ENCODE results near the gene RBP3. TPM values are rescaled to one million over a fixed set of nuclear protein-coding genes. Genes with fewer than 3 reads are reported as not detected.

Gene RBP3
- total RNA-seq = not detected in 2 replicates

GRCh38 chr10:47348138-47348651, at the start of gene RBP3:
Gene RBP3, plus strand, starts transcription at chr10:47348363. Its CDS starts 122 bp downstream, at chr10:47348485.

GRCh38 chr10:47299611-47300428, 48.3 kb upstream of the RBP3 start, which contains the start of gene GDF10:
Gene GDF10, plus strand, starts transcription at chr10:47300197. Its CDS starts 455 bp downstream, at chr10:47300652.

DNA sequence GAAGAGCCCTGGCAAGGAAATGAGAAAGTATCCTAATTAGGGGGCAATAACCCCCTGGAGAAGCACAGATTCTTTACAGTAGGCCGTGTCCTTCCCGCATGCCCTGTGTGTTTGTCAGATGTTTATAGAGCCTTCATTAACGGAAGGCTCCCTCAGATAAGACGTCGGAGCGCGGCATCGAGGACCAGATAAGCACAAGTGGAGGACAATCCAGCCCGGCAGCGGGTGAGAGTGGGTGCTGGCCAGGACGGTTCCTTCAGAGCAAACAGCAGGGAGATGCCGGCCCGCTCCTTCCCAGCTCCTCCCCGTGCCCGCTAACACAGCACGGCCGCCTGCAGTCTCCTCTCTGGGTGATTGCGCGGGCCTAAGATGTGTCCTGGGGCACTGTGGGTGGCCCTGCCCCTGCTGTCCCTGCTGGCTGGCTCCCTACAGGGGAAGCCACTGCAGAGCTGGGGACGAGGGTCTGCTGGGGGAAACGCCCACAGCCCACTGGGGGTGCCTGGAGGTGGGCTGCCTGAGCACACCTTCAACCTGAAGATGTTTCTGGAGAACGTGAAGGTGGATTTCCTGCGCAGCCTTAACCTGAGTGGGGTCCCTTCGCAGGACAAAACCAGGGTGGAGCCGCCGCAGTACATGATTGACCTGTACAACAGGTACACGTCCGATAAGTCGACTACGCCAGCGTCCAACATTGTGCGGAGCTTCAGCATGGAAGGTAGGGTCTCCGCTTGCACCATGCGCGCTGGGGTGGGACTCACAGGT, 25.7 kb upstream of the RBP3 start, which contains the start of gene GDF2:
Gene GDF2 (plus strand): TSS at position 155 of the 762 bp plus-strand sequence. CDS start 215 bp downstream, at position 370.

GRCh38 chr10:47384148-47384921, 36.2 kb downstream of the RBP3 start, which contains the start of gene ZNF488:
Gene ZNF488, minus strand, starts transcription at chr10:47384293. Its CDS starts 15,464 bp downstream, at chr10:47368829.

Other genes with a start within 250 kb of the RBP3 start
- gene GDF10, start 48.2 kb upstream of the RBP3 start, total RNA-seq = 0.11 and 0.12 TPM in 2 replicates
- not detected in 2 replicates for gene GDF2, start 25.9 kb upstream of the RBP3 start, total RNA-seq
- under 0.01 TPM in 2 replicates for gene ZNF488, start 35.9 kb downstream of the RBP3 start, total RNA-seq
- gene ANXA8, start 135.8 kb downstream of the RBP3 start, total RNA-seq = 0.12 and 0.22 TPM in 2 replicates
- gene FAM25G, start 143.3 kb downstream of the RBP3 start, total RNA-seq = not detected in 2 replicates
- 2.6 and 4.0 TPM in 2 replicates for gene AGAP9, start 175.3 kb downstream of the RBP3 start, total RNA-seq

Data from uterine smooth muscle cell (primary cell).